Mucosa of stomach (tissue), 1 donor: Measurements from ENCODE around the gene CSF1.
A peak's percentile ranks its signal among the peaks of the same experiment; 100 is the strongest.

ENCODE experiments used
- H3K27me3 ChIP-seq: one replicate; pipeline ENCODE4 v1.7.0; 2013; ENCODE audit warnings: mild to moderate bottlenecking, low read length; ENCODE audit not compliant: control insufficient read depth, insufficient read depth
- H3K36me3 ChIP-seq: one replicate; pipeline ENCODE4 v1.7.0; 2013; ENCODE audit warnings: low read length; ENCODE audit not compliant: control insufficient read depth, insufficient read depth
- H3K4me1 ChIP-seq: one replicate; pipeline ENCODE4 v1.7.0; 2013; ENCODE audit warnings: mild to moderate bottlenecking, low read length; ENCODE audit not compliant: control insufficient read depth, insufficient read depth
- H3K4me3 ChIP-seq: one replicate; pipeline ENCODE4 v1.7.0; 2013; ENCODE audit warnings: low read length
- H3K9ac ChIP-seq: one replicate; pipeline ENCODE4 v1.7.0; 2013; ENCODE audit warnings: mild to moderate bottlenecking, low read length, moderate library complexity
- H3K9me3 ChIP-seq: one replicate; pipeline ENCODE4 v1.7.0; 2013; ENCODE audit warnings: mild to moderate bottlenecking, low read length, moderate library complexity; ENCODE audit not compliant: control insufficient read depth
- donor health status: Pancreatic carcinoma.

The CSF1 gene

GRCh38 chr1:109929588-109930251 is 19.1 kb downstream of the CSF1 start:
- no peaks in the 10 kb centered on the region for H3K27me3 ChIP-seq
- peaks cover 6% of the 10 kb centered on the region for H3K36me3 ChIP-seq
- H3K4me3 ChIP-seq = no peak overlapping the region
- no peak overlapping the region for H3K9ac ChIP-seq
- no peaks in the 10 kb centered on the region for H3K9me3 ChIP-seq
- peaks cover 51% of the 10 kb centered on the region for H3K4me1 ChIP-seq

DNA sequence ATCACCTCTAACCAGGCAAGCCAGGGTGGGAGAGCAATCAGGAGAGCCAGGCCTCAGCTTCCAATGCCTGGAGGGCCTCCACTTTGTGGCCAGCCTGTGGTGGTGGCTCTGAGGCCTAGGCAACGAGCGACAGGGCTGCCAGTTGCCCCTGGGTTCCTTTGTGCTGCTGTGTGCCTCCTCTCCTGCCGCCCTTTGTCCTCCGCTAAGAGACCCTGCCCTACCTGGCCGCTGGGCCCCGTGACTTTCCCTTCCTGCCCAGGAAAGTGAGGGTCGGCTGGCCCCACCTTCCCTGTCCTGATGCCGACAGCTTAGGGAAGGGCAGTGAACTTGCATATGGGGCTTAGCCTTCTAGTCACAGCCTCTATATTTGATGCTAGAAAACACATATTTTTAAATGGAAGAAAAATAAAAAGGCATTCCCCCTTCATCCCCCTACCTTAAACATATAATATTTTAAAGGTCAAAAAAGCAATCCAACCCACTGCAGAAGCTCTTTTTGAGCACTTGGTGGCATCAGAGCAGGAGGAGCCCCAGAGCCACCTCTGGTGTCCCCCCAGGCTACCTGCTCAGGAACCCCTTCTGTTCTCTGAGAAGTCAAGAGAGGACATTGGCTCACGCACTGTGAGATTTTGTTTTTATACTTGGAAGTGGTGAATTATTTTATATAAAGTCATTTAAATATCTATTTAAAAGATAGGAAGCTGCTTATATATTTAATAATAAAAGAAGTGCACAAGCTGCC is 19.8 kb downstream of the CSF1 start:
- no peaks in the 10 kb centered on the region for H3K9me3 ChIP-seq
- no peaks in the 10 kb centered on the region for H3K27me3 ChIP-seq
- H3K9ac ChIP-seq = no peak overlapping the region
- H3K4me1 ChIP-seq = peaks cover 58% of the 10 kb centered on the region
- H3K4me3 ChIP-seq = no peak overlapping the region
- H3K36me3 ChIP-seq = peaks cover 6% of the 10 kb centered on the region

GRCh38 chr1:109931189-109931731 is 20.6 kb downstream of the CSF1 start:
- peak overlapping the region; percentile 23 for H3K9ac ChIP-seq
- no peaks in the 10 kb centered on the region for H3K27me3 ChIP-seq
- H3K9me3 ChIP-seq = no peaks in the 10 kb centered on the region
- H3K4me3 ChIP-seq = no peak overlapping the region
- peaks cover 63% of the 10 kb centered on the region for H3K4me1 ChIP-seq
- peaks cover 6% of the 10 kb centered on the region for H3K36me3 ChIP-seq

- Histone ChIP-seq H3K27me3 (no peaks in the 10 kb centered on the region), H3K9me3 (no peaks in the 10 kb centered on the region), H3K4me1 (peaks cover 60% of the 10 kb centered on the region), H3K36me3 (peaks cover 3% of the 10 kb centered on the region), H3K4me3 (no peak overlapping the region), H3K9ac (no peak overlapping the region)
These were observed 21.4 kb downstream of the CSF1 start for GRCh38 chr1:109931911-109932636.

DNA sequence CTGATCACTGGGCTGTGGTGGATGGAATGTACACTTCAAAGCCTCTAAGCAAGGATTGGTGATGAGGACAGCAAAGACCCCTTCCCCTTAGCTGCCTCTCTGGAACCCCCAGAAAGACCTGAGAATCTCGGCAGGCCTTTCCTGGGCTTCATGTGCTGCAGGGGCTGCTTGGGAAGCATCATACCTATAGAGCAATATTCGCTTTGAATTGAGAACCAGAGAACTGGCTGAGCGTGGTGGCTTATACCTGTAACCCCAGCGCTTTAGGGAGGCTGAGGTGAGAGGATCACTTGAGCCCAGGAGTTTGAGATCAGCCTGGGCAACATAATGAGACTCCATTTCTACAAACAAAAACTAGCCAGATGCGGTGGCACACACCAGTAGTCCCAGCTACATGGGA is 22.0 kb downstream of the CSF1 start:
- Histone ChIP-seq H3K4me1 (peaks cover 55% of the 10 kb centered on the region), H3K36me3 (no peaks in the 10 kb centered on the region), H3K4me3 (no peak overlapping the region), H3K9ac (no peak overlapping the region), H3K27me3 (no peaks in the 10 kb centered on the region), H3K9me3 (no peaks in the 10 kb centered on the region)

DNA sequence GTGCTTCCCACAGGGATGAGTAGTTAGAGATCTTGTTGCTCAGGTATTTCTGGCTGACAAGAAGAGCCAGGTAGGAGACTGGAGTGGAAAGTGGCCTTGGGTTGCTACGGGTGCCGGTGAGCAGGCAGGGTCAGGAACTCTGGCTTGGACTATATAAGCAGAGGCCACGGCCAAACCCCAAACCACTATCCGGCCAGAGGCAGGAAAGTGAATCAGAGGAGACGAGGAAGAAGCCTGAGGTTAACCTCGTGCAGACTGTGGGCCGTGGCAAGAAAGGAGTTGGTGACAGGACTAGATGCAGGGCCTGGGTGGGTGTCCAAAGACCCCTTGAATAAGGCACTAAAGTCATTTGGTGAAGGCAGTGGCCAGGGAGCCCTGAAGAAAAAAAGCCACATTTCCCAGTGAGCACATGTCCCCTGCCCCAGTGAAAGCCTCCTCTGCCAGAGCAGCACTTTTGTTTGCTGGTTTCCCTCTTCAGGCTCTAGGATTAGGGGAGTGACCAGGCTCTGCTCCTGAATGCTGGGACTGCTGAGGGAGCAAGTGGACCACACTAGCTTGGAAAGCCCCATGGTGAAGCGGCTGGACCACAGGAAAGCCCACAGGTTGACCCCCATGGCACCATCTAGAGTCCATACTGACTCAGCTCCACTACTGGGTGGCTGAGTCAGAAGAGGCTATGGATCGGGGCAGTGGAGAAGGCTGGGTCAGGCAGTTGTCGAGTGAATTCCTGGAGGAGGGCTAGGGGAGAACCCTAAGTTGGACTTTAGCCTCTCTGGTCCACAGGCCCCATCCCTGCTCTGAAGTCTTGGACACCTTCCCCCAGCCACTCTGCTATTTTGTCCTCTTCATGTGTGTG is 23.4 kb downstream of the CSF1 start:
- H3K9ac ChIP-seq = peak overlapping the region; percentile 24
- H3K36me3 ChIP-seq = no peaks in the 10 kb centered on the region
- H3K4me3 ChIP-seq = no peak overlapping the region
- H3K9me3 ChIP-seq = no peaks in the 10 kb centered on the region
- peaks cover 44% of the 10 kb centered on the region for H3K4me1 ChIP-seq
- no peaks in the 10 kb centered on the region for H3K27me3 ChIP-seq

DNA sequence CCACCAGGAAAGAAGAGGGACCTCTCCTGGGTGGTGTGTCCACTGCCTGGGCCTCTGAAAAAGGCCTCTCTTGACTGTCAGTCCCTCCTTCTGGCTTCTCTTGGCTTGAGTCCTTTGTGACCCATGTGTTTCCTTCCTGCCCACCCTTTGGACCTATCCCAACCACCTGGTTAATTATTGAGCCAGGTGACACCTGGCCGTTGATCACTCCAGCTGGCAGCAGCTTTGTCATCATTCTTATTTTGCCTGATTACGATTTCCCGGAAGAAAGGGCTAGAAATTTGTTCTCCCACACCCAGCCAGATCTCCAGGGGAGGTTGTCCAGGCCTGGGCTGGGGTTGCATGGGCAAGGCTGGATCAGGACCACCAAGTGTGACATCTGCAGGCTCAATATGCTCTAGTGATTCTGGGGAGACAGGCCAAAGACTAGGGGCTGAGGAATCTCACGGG is 24.8 kb downstream of the CSF1 start:
- Histone ChIP-seq H3K27me3 (no peaks in the 10 kb centered on the region), H3K4me3 (no peak overlapping the region), H3K9me3 (no peaks in the 10 kb centered on the region), H3K36me3 (no peaks in the 10 kb centered on the region), H3K4me1 (peaks cover 40% of the 10 kb centered on the region), H3K9ac (no peak overlapping the region)

DNA sequence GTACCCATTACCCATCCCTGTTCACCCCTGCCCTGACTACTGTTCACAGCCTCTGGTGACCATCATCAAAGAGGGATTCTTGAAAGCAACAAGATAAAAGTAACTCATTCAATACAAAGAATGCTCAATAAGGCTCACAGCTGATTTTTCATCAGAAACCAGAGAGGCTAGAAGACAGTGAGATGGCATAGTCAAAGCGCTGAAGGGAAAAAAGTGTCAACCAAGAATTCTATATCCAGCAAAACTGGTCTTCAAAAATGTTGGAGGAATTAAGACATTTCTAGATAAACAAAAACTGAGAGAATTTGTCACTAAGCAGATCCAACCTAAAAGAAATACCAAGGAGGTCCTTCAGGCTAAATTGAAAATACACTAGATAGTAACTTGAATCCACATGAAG is 27.1 kb downstream of the CSF1 start:
- Histone ChIP-seq H3K9me3 (no peaks in the 10 kb centered on the region), H3K9ac (no peak overlapping the region), H3K36me3 (no peaks in the 10 kb centered on the region), H3K4me3 (no peak overlapping the region), H3K27me3 (no peaks in the 10 kb centered on the region), H3K4me1 (peaks cover 24% of the 10 kb centered on the region)

- Histone ChIP-seq H3K4me3 (no peak overlapping the region), H3K9ac (no peak overlapping the region), H3K36me3 (no peaks in the 10 kb centered on the region), H3K9me3 (no peaks in the 10 kb centered on the region), H3K27me3 (no peaks in the 10 kb centered on the region), H3K4me1 (peaks cover 24% of the 10 kb centered on the region)
These were observed 27.9 kb downstream of the CSF1 start for GRCh38 chr1:109938556-109938955.

- peaks cover 11% of the 10 kb centered on the region for H3K4me1 ChIP-seq
- H3K9ac ChIP-seq = no peak overlapping the region
- H3K27me3 ChIP-seq = no peaks in the 10 kb centered on the region
- no peaks in the 10 kb centered on the region for H3K9me3 ChIP-seq
- H3K4me3 ChIP-seq = no peak overlapping the region
- no peaks in the 10 kb centered on the region for H3K36me3 ChIP-seq
These were observed 31.8 kb downstream of the CSF1 start for GRCh38 chr1:109942434-109942833.

DNA sequence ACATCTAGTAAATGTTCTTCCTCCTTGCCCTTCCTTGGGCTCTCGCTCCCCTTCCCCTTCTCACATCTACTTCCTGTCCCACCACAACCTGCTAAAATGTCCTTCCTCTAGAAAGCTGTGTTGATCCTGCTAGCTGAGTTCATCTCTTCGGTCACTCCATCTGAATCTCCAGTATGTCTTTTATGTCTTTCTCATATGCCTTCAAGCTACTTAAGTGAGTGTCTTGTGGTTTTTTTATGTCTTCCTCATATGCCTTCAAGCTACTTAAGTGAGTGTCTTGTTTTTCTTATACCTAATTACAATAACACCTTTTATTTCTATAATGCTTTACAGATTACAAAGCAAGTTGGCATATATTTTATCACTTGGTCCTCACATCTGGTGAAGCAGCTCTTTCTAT is 33.9 kb downstream of the CSF1 start:
- Histone ChIP-seq H3K9ac (no peak overlapping the region), H3K27me3 (no peaks in the 10 kb centered on the region), H3K4me1 (peaks cover 18% of the 10 kb centered on the region), H3K36me3 (no peaks in the 10 kb centered on the region), H3K9me3 (no peaks in the 10 kb centered on the region), H3K4me3 (no peak overlapping the region)
